Muscle layer of duodenum (tissue), 2 donors: ENCODE results near the gene LYSMD1.

Experiments
- H3K27ac ChIP-seq: one replicate; pipeline ENCODE4 v1.7.0; 2013; ENCODE audit warnings: mild to moderate bottlenecking, low read length
- H3K27me3 ChIP-seq: one replicate; pipeline ENCODE4 v1.7.0; 2013; ENCODE audit warnings: low read depth, mild to moderate bottlenecking, control low read depth, low read length
- H3K36me3 ChIP-seq, 2 donors: one replicate each; pipeline ENCODE4 v1.7.0; 2013; ENCODE audit warnings: low read length in 2 of 2, control low read depth in 1 of 2, mild to moderate bottlenecking in 1 of 2; ENCODE audit not compliant: insufficient read depth in 2 of 2, control insufficient read depth in 1 of 2
- H3K4me1 ChIP-seq, 2 donors: one replicate each; pipeline ENCODE4 v1.7.0; 2013; ENCODE audit warnings: low read length in 2 of 2, mild to moderate bottlenecking in 2 of 2, control low read depth in 1 of 2, moderate library complexity in 1 of 2; ENCODE audit not compliant: insufficient read depth in 2 of 2, control insufficient read depth in 1 of 2
- H3K4me3 ChIP-seq, 2 donors: one replicate each; pipeline ENCODE4 v1.7.0; 2013; ENCODE audit warnings: low read length in 2 of 2, low read depth in 1 of 2, mild to moderate bottlenecking in 1 of 2
- H3K9me3 ChIP-seq, 2 donors: one replicate each; pipeline ENCODE4 v1.7.0; 2013; ENCODE audit warnings: low read length in 2 of 2, control low read depth in 1 of 2, mild to moderate bottlenecking in 1 of 2; ENCODE audit not compliant: control insufficient read depth in 1 of 2
- donor health status: healthy.

LYSMD1 gene

GRCh38 chr1:151135433-151136385 is 30.0 kb downstream of the LYSMD1 start:
- Histone ChIP-seq H3K9me3 (no peaks in the 10 kb centered on the region), H3K4me3 (no peak overlapping the region), H3K4me1 (peaks cover 0 to 12% of the 10 kb centered on the region in 2 donors), H3K27ac (no peak overlapping the region), H3K27me3 (no peaks in the 10 kb centered on the region), H3K36me3 (peaks cover 3 to 35% of the 10 kb centered on the region in 2 donors)

DNA sequence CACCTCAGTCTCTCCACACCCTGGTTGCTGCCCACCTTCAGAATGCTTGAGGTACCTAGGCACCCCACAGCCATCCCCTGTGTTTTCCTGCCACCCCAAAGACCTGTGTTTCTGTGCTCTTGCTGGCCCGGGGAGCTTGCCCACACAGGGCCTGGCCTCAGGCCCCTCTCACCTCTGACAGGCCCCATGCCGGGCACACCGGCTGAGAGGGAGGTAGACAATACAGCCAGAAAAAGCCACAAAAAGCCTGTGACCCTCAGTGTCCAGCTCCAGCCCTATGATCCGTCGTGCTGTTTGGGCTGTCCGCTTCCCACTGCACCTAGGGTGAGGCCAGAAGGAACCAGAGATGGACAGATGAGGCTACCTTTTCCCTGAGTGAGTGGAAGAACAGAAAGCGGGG is 30.7 kb downstream of the LYSMD1 start:
- Histone ChIP-seq H3K27ac (no peak overlapping the region), H3K36me3 (peaks cover 3 to 35% of the 10 kb centered on the region in 2 donors), H3K4me1 (peaks cover 0 to 18% of the 10 kb centered on the region in 2 donors), H3K27me3 (no peaks in the 10 kb centered on the region), H3K9me3 (no peaks in the 10 kb centered on the region), H3K4me3 (no peak overlapping the region)

DNA sequence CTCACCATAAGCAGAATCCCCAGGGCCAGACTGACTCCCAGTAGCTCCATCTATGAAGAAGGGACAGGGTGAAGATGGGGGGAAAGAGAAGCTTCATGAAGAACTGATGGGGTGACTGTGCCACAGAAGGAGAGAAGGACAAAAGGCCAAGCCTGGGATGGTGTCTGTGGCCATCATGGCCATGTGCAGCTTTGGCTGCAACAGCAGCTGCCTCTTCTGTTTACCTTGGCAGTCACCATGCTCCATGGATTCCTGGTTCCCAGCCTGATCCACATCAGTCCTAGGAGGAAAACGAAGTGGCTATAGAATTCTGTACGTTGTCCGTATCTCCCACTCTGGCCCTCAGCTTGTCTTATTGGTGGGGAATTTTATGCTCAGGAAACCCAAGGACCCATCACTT is 31.3 kb downstream of the LYSMD1 start:
- Histone ChIP-seq H3K4me1 (peaks cover 0 to 18% of the 10 kb centered on the region in 2 donors), H3K9me3 (no peaks in the 10 kb centered on the region), H3K36me3 (peaks cover 3 to 33% of the 10 kb centered on the region in 2 donors), H3K27ac (no peak overlapping the region), H3K4me3 (no peak overlapping the region), H3K27me3 (no peaks in the 10 kb centered on the region)

DNA sequence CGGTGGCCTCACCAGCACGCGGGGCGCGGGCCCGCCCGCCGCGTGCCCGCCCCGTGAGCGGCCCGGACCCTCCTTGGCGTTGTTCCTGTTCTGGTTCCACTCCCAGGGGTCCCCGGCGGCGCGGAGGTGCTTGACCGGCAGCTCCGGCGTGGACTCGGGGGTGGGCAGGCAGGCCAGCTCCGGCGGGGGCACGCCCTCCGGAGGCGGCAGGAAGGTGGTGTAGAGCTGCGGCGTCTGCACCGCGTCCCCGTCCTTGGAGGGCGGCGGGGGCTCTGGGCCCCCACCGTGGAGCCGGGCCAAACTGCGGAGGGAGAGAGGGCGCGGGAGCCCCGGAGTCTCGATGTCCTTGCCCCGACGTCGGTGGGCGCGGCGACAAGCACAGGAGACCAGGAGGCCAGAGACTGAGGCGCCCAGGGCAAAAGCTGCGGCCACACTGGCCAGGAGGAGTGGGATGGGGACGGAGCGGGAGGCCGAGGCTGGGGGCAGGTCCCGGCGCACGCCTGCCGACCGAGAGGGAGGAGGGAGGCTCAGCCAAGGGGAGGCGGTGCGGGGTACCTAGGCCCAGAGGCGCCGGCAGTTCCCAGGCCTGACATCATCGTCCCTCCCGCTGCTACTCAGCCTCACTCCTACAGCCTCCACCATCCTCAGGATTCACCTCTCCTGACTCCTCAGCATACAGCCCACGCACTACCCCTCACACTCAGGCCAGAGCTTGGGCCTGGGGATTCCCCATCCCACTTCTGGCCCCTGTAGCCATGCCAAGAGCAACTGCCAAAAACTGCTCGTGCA is 32.5 kb downstream of the LYSMD1 start:
- Histone ChIP-seq H3K27me3 (no peaks in the 10 kb centered on the region), H3K4me3 (no peak overlapping the region), H3K27ac (no peak overlapping the region), H3K9me3 (no peaks in the 10 kb centered on the region), H3K4me1 (peaks cover 0 to 18% of the 10 kb centered on the region in 2 donors), H3K36me3 (peaks cover 3 to 28% of the 10 kb centered on the region in 2 donors)

DNA sequence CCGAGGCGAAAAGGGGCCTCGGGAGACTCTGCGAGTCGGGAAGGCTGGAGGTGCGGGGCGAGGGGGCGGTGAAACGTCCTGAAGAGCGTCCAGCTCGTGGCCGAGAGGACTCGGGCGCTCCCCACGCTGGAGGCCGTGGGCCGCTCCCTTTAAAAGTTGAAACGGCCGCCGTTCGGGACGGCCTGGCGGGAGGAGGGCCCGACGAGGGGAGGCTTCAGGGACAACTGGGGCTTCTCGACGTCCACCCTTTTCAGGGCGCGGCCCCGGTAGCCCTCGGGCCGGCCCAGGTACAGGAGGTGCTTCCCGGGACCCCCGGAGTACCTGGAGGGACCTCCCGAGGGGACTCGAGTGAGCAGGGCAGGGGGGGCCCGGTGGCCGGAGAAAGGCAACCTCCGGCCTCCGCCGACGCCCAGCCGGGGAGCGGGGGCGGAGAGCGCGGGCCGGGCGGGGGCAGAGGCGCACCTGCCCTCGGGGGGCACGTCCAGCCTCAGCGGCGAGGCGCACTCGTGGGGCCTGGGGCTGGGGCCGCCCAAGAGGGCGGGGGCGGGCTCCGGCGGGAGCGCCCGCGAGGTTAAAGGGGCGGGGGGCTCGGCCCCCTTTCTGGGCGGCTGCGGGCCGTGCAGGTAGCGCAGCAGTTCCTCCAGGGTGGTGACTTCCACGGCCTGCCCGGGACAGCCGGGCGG is 33.2 kb downstream of the LYSMD1 start:
- Histone ChIP-seq H3K27ac (no peak overlapping the region), H3K9me3 (no peaks in the 10 kb centered on the region), H3K36me3 (peaks cover 3 to 25% of the 10 kb centered on the region in 2 donors), H3K4me1 (peaks cover 0 to 18% of the 10 kb centered on the region in 2 donors), H3K27me3 (no peaks in the 10 kb centered on the region), H3K4me3 (peak overlapping the region in 1 of 2 donors; percentile 66)

- Histone ChIP-seq H3K4me1 (peaks cover 0 to 18% of the 10 kb centered on the region in 2 donors), H3K4me3 (peak overlapping the region; percentile 64 to 66), H3K9me3 (no peaks in the 10 kb centered on the region), H3K27ac (no peak overlapping the region), H3K36me3 (peaks cover 3 to 23% of the 10 kb centered on the region in 2 donors), H3K27me3 (no peaks in the 10 kb centered on the region)
Measured at GRCh38 chr1:151131701-151132334, 33.9 kb downstream of the LYSMD1 start.

GRCh38 chr1:151130987-151131586 is 34.6 kb downstream of the LYSMD1 start:
- H3K4me1 ChIP-seq: peaks cover 0 to 18% of the 10 kb centered on the region in 2 donors
- H3K36me3 ChIP-seq: peaks cover 0 to 16% of the 10 kb centered on the region in 2 donors
- H3K9me3 ChIP-seq: no peaks in the 10 kb centered on the region
- H3K27ac ChIP-seq: peak overlapping the region; percentile 14
- no peaks in the 10 kb centered on the region for H3K27me3 ChIP-seq
- H3K4me3 ChIP-seq: peak overlapping the region; percentile 64 to 66

GRCh38 chr1:151128800-151129199 is 36.9 kb downstream of the LYSMD1 start:
- Histone ChIP-seq H3K9me3 (no peaks in the 10 kb centered on the region), H3K36me3 (no peaks in the 10 kb centered on the region), H3K4me1 (peaks cover 0 to 18% of the 10 kb centered on the region in 2 donors)

DNA sequence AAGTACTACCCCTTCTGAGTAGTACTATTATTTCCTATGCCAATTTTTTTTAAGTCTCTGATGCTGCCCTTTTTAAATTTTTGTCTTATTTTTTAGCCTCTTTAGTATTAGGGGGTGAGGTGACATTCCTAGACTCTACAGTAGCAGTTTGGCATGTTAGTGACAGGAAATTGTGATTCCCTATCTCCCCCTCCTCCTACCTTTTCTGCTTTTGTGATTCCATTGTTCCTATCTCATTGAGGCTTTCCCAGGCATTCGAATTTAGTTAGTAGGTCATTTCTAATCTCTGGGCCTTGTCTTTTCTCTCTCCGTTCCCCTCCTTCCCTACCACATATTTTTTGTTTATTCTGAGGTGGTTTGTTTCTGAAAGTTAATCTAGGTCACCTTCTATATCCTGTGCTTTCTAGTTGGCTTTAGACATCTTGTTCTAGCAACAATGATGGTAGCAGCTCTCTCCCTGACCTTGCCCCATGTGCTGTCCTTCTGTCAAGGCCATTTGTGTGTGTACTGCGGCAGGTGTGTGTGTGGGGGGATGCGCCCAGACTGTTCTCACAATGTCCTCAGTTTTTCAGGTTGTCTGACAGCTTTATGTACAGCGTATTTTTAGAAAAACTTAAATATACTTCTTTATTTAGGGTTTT is 40.8 kb downstream of the LYSMD1 start:
- Histone ChIP-seq H3K27ac (no peak overlapping the region), H3K9me3 (no peaks in the 10 kb centered on the region), H3K36me3 (no peaks in the 10 kb centered on the region), H3K4me1 (no peaks in the 10 kb centered on the region), H3K4me3 (no peak overlapping the region), H3K27me3 (no peaks in the 10 kb centered on the region)

More at GRCh38 chr1:151128800-151129199, 36.9 kb downstream of the LYSMD1 start:
- no peak overlapping the region for H3K27ac ChIP-seq
- no peaks in the 10 kb centered on the region for H3K27me3 ChIP-seq
- H3K4me3 ChIP-seq: no peak overlapping the region

DNA sequence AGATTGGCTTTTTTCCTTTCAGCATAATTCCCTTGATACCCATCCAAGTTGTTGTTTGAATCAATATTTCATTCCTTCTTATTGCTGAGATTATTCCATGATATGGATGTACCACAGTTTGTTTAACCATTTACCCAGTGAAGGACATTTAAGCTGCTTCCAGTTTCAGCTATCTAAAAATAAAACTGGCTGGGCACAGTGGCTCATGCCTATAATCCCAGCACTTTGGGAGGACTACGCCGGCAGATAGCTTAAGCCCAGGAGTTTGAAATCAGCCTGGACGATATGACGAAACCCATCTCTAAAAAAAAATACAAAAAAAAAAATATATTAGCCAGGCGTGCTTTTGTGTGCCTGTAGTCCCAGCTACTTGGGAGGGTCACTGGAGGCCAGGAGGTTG is 51.8 kb downstream of the LYSMD1 start:
- H3K9me3 ChIP-seq: no peaks in the 10 kb centered on the region
- H3K4me3 ChIP-seq: no peak overlapping the region
- H3K36me3 ChIP-seq: peaks cover 8 to 11% of the 10 kb centered on the region in 2 donors
- no peaks in the 10 kb centered on the region for H3K4me1 ChIP-seq
- no peak overlapping the region for H3K27ac ChIP-seq
- no peaks in the 10 kb centered on the region for H3K27me3 ChIP-seq
